CD4-positive, alpha-beta memory T cell (primary cell): Measurements from ENCODE around the gene POGZ. TPM values are rescaled to one million over a fixed set of nuclear protein-coding genes. Genes with fewer than 3 reads are reported as not detected.

Source experiments
- CTCF ChIA-PET: fragments of 350-600 bp; sonication (Branson Sonifier 250); formaldehyde crosslinking; loops from one replicate; lab custom pipeline; 2021; ENCODE audit warnings: inconsistent platforms; ENCODE audit not compliant: partially characterized antibody; lab: Charles Lee
- POLR2A ChIA-PET: fragments of 350-600 bp; sonication (Branson Sonifier 250); formaldehyde crosslinking; loops from one replicate; lab custom pipeline; 2021; ENCODE audit not compliant: partially characterized antibody; lab: Charles Lee
- DNase-seq, 5 donors: peaks; one replicate each; pipeline versions ENCODE4 v3.0.0 to v3.0.0-alpha.2; 2020 to 2022; ENCODE audit warnings: mixed read lengths in 1 of 5
- H3K27ac ChIP-seq: one replicate; pipeline ENCODE4 v1.7.0; 2013; ENCODE audit warnings: low read depth, low read length
- H3K27me3 ChIP-seq: 2 replicates; pipeline ENCODE4 v1.7.0; 2013; ENCODE audit warnings: mild to moderate bottlenecking, low read length, moderate library complexity; ENCODE audit not compliant: insufficient read depth
- H3K36me3 ChIP-seq: 2 replicates; pipeline ENCODE4 v1.7.0; 2013; ENCODE audit warnings: mild to moderate bottlenecking, low read length, moderate library complexity; ENCODE audit not compliant: insufficient read depth
- H3K4me1 ChIP-seq: 2 replicates; pipeline ENCODE4 v1.7.0; 2013; ENCODE audit warnings: mild to moderate bottlenecking, low read length, moderate library complexity; ENCODE audit not compliant: insufficient read depth
- H3K4me3 ChIP-seq, 2 donors: one replicate each; pipeline ENCODE4 v1.7.0; 2013; ENCODE audit warnings: low read length in 2 of 2, mild to moderate bottlenecking in 1 of 2
- H3K9me3 ChIP-seq, 2 donors: one replicate each; pipeline ENCODE4 v1.7.0; 2013; ENCODE audit warnings: low read length in 2 of 2, control low read depth in 1 of 2; ENCODE audit not compliant: control insufficient read depth in 1 of 2
- H3K27ac Mint-ChIP-seq, 7 donors: one replicate each; pipeline ENCODE4 v1.8.0; 2020 to 2021; ENCODE audit warnings: mixed read lengths in 7 of 7, mild to moderate bottlenecking in 6 of 7, inconsistent platforms in 3 of 7, moderate library complexity in 3 of 7
- H3K27me3 Mint-ChIP-seq, 2 donors: one replicate each; pipeline ENCODE4 v1.8.0; 2020 to 2021; ENCODE audit warnings: mixed read lengths in 2 of 2
- H3K36me3 Mint-ChIP-seq, 2 donors: one replicate each; pipeline ENCODE4 v1.8.0; 2020 to 2021; ENCODE audit warnings: mixed read lengths in 2 of 2, inconsistent platforms in 1 of 2, mild to moderate bottlenecking in 1 of 2
- H3K4me1 Mint-ChIP-seq, 4 donors: one replicate each; pipeline ENCODE4 v1.8.0; 2020 to 2021; ENCODE audit warnings: mixed read lengths in 4 of 4, mild to moderate bottlenecking in 1 of 4
- H3K4me3 Mint-ChIP-seq, 8 donors: one replicate each; pipeline ENCODE4 v1.8.0; 2020 to 2021; ENCODE audit warnings: mixed read lengths in 8 of 8, mild to moderate bottlenecking in 7 of 8, moderate library complexity in 6 of 8, inconsistent platforms in 3 of 8
- H3K9me3 Mint-ChIP-seq, 8 donors: one replicate each; pipeline ENCODE4 v1.8.0; 2020 to 2021; ENCODE audit warnings: mixed read lengths in 8 of 8, mild to moderate bottlenecking in 5 of 8, inconsistent platforms in 3 of 8, moderate library complexity in 1 of 8
- intact Hi-C: fragments of 100-400 bp; cut with micrococcal nuclease; formaldehyde crosslinking; loops from one replicate; pipeline ENCODE4 v1.15.1; 2023
- polyA plus RNA-seq, 2 donors: library from polyadenylated mRNA; unstranded; fragments of 300-500 nt; fragmentation: Illumina TruSeq; gene quantifications; one replicate each; pipeline ENCODE4 v1.2.3, GENCODE V29; 2021
- total RNA-seq, 2 experiments: library from RNA; stranded (reverse); gene quantifications; one replicate each; pipeline ENCODE4 v1.2.3, GENCODE V29; 2021

Gene POGZ
- total and polyA plus RNA-seq, 4 experiments from 2014 or later, result 0.87 to 130 (median 65.8) TPM

DNA sequence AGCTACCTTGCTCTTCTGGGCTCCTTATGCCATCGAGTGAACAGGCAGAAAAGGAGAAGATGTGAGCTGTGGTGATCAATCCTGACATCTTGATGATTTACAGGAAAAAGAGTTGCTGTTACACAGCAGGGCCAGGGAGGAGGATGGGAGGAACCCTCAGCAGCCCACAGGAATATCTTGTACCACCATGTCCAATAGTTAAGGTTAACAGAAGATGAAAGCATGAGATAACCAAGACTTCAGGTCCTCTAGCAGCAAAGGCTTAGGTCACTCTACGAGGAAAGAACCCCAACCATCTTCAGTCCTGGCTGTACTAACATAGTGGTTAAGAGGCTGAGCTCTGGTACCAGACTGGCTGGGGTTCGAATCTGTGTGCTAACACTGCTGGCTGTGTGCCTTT is 74.7 kb downstream of the POGZ start:
- POLR2A ChIA-PET, result no interaction called here
- DNase-seq, result no peak
- H3K4me1 ChIP-seq, result no peaks in the 10 kb centered on the region
- CTCF ChIA-PET, result interaction anchor here (0.6 to 1.2 kb wide), 2 partner anchors 44 to 46 kb away, joined by 3 to 4 read pairs; no protein-coding TSS in a partner anchor
- Mint-ChIP-seq H3K9me3 (no peaks in the 10 kb centered on the region), H3K27me3 (no peaks in the 10 kb centered on the region), H3K36me3 (no peaks in the 10 kb centered on the region), H3K27ac (no peak overlapping the region), H3K4me3 (no peak overlapping the region), H3K4me1 (no peaks in the 10 kb centered on the region)
- no peak overlapping the region for H3K27ac ChIP-seq
- H3K36me3 ChIP-seq, result no peaks in the 10 kb centered on the region
- H3K9me3 ChIP-seq, result no peaks in the 10 kb centered on the region
- no peaks in the 10 kb centered on the region for H3K27me3 ChIP-seq
- intact Hi-C loops, result no loop called here
- H3K4me3 ChIP-seq, result no peak overlapping the region

DNA sequence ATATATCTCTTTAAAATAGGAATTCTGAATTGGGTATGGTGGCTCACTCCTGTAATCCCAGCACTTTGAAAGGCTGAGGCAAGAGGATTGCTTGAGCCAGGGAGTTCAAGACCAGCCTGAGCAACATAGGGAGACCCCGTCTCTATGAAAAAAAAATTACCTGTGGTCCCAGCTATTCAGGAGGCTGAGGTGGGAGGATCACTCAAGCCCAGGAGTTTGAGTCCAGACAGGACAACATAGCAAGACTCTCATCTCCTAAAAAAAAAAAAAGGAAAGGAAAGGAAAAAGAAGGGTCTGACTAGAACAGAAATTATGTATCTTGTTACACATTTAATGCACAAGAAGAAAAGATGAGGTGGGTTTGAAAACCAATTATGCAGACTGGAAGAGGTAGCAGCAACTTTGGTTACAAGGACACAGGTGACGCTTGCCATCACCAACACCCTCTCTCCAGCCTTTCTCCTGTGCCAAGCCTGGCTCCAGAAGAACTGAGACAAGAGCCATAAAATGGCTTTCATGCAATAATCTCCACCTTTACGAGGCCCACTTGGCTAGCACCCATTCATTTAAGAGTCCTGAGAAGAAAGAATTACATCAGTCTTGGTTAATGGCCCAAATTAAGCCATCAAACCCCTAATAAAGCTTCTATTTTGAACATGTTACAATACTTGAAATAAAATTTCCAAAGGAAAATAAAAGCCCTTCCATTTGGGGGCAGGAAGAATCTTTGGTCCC is 82.0 kb downstream of the POGZ start:
- Mint-ChIP-seq H3K36me3 (no peaks in the 10 kb centered on the region), H3K27me3 (peaks cover 3 to 8% of the 10 kb centered on the region in 2 donors), H3K9me3 (no peaks in the 10 kb centered on the region), H3K4me3 (no peak overlapping the region), H3K4me1 (no peaks in the 10 kb centered on the region), H3K27ac (no peak overlapping the region)
- ChIA-PET POLR2A (interaction anchor here (0.6 kb wide), 1 partner anchor 1226 kb away, joined by 3 read pairs; no protein-coding TSS in a partner anchor), CTCF (no interaction called here)
- Histone ChIP-seq H3K27me3 (no peaks in the 10 kb centered on the region), H3K36me3 (no peaks in the 10 kb centered on the region), H3K9me3 (no peaks in the 10 kb centered on the region), H3K4me3 (no peak overlapping the region), H3K4me1 (no peaks in the 10 kb centered on the region), H3K27ac (no peak overlapping the region)
- DNase-seq, result no peak
- intact Hi-C loops, result no loop called here

- Mint-ChIP-seq H3K4me3 (no peak overlapping the region), H3K27me3 (peaks cover 3 to 8% of the 10 kb centered on the region in 2 donors), H3K9me3 (no peaks in the 10 kb centered on the region), H3K4me1 (no peaks in the 10 kb centered on the region), H3K27ac (peak overlapping the region in 1 of 7 donors; percentile 48), H3K36me3 (no peaks in the 10 kb centered on the region)
- Histone ChIP-seq H3K27ac (no peak overlapping the region), H3K4me1 (no peaks in the 10 kb centered on the region), H3K36me3 (no peaks in the 10 kb centered on the region), H3K27me3 (no peaks in the 10 kb centered on the region), H3K4me3 (no peak overlapping the region), H3K9me3 (no peaks in the 10 kb centered on the region)
- CTCF ChIA-PET, result no interaction called here
- intact Hi-C loops, result no loop called here
- no peak for DNase-seq
- POLR2A ChIA-PET, result no interaction called here
These were observed 86.1 kb downstream of the POGZ start for GRCh38 chr1:151373196-151373595.

- H3K36me3 ChIP-seq, result no peaks in the 10 kb centered on the region
- Mint-ChIP-seq H3K4me3 (no peak within 1 kb of the TSS), H3K4me1 (no peaks in the 10 kb centered on the region), H3K9me3 (no peaks in the 10 kb centered on the region), H3K27ac (peak within 1 kb of the TSS in 2 of 7 donors; percentile 48 to 50), H3K27me3 (peaks cover 3 to 10% of the 10 kb centered on the region in 2 donors), H3K36me3 (no peaks in the 10 kb centered on the region)
- no peaks in the 10 kb centered on the region for H3K27me3 ChIP-seq
- H3K9me3 ChIP-seq, result no peaks in the 10 kb centered on the region
- DNase-seq, result no peak
- intact Hi-C loops, result no loop called here
- CTCF ChIA-PET, result interaction anchor here (1.2 kb wide), 1 partner anchor 19 kb away, joined by 3 read pairs; no protein-coding TSS in a partner anchor
- POLR2A ChIA-PET, result interaction anchor here (0.5 kb wide), 1 partner anchor 1188 kb away, joined by 4 read pairs; no protein-coding TSS in a partner anchor
- H3K4me1 ChIP-seq, result no peaks in the 10 kb centered on the region
- H3K27ac ChIP-seq, result no peak within 1 kb of the TSS
- no peak within 1 kb of the TSS for H3K4me3 ChIP-seq
These were observed 87.0 kb downstream of the POGZ start, which contains the start of gene SELENBP1 for GRCh38 chr1:151372058-151372934. TSS of gene SELENBP1 (minus strand) at chr1:151372705. CDS start at chr1:151372641, 64 bp downstream.

DNA sequence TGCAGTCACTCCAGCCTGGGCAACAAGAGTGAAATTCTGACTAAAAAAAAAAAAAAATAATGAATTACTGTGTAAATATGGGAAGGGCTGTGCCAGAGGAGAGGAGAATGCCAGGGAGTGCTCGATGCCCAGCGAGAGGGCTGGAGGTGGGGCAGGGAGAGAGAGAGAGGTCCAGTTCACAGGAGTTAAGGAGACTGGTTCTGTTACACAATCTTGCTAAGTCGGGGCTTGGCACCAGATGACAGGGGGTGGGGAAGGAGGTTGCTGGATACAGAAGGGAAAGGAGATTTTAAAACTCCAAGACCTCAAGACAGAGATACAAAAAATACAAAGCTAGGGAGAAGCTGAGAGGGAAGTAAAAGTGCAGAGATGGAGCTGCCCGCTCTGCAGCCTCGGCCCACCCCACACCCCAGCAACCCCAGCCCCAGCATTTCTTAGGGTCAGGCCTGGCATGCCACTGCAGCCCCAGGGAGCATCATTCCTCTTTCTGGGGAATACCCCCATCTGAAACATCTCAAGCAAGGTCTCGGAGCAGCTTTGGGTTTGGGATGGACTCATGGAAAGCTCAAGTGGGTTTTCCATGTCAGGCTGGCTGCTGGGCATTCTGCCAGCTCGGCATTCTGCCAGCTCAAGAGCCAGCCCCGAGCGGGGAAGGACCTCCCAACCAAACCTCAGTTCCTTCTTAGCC is 87.8 kb downstream of the POGZ start:
- Mint-ChIP-seq H3K27me3 (peaks cover 3 to 9% of the 10 kb centered on the region in 2 donors), H3K27ac (no peak overlapping the region), H3K36me3 (no peaks in the 10 kb centered on the region), H3K4me3 (no peak overlapping the region), H3K4me1 (no peaks in the 10 kb centered on the region), H3K9me3 (no peaks in the 10 kb centered on the region)
- ChIA-PET CTCF (interaction anchor here (1.2 kb wide), 1 partner anchor 18 kb away, joined by 3 read pairs; no protein-coding TSS in a partner anchor), POLR2A (interaction anchor here (0.5 to 0.7 kb wide), 2 partner anchors 442 to 1188 kb away, joined by 3 to 4 read pairs; no protein-coding TSS in a partner anchor)
- Histone ChIP-seq H3K27me3 (no peaks in the 10 kb centered on the region), H3K36me3 (no peaks in the 10 kb centered on the region), H3K9me3 (no peaks in the 10 kb centered on the region), H3K27ac (no peak overlapping the region), H3K4me3 (no peak overlapping the region), H3K4me1 (no peaks in the 10 kb centered on the region)
- intact Hi-C loops, result no loop called here
- DNase-seq, result no peak

GRCh38 chr1:151370211-151370911 is 88.9 kb downstream of the POGZ start:
- intact Hi-C loops, result no loop called here
- Mint-ChIP-seq H3K9me3 (no peaks in the 10 kb centered on the region), H3K4me3 (no peak overlapping the region), H3K36me3 (no peaks in the 10 kb centered on the region), H3K27me3 (peaks cover 1 to 6% of the 10 kb centered on the region in 2 donors), H3K4me1 (no peaks in the 10 kb centered on the region), H3K27ac (no peak overlapping the region)
- POLR2A ChIA-PET, result interaction anchor here (0.7 kb wide), 1 partner anchor 443 kb away, joined by 3 read pairs; no protein-coding TSS in a partner anchor
- H3K4me3 ChIP-seq, result no peak overlapping the region
- H3K9me3 ChIP-seq, result no peaks in the 10 kb centered on the region
- H3K27me3 ChIP-seq, result no peaks in the 10 kb centered on the region
- no peaks in the 10 kb centered on the region for H3K4me1 ChIP-seq
- no peaks in the 10 kb centered on the region for H3K36me3 ChIP-seq
- no peak for DNase-seq
- no peak overlapping the region for H3K27ac ChIP-seq
- CTCF ChIA-PET, result no interaction called here
